Thyroid gland (tissue), 4 donors: ENCODE measurements around the gene MTG2. TPM values are rescaled to one million over a fixed set of nuclear protein-coding genes. Genes with fewer than 3 reads are reported as not detected.
A peak's percentile ranks its signal among the peaks of the same experiment; 100 is the strongest.

Source experiments
- DNase-seq, 2 donors: peaks; one replicate each; pipeline ENCODE4 v3.0.0-alpha.2; 2019
- H3K27ac ChIP-seq, 3 donors: fragments of 200-600 bp; sonication (generic); 1 replicate in 2 of 3; 2 replicates in 1 of 3; pipeline ENCODE4 v1.5.1; 2016 to 2019; ENCODE audit warnings: mild to moderate bottlenecking in 1 of 3, moderate library complexity in 1 of 3
- H3K27me3 ChIP-seq: fragments of 200-600 bp; sonication (generic); one replicate; pipeline ENCODE4 v1.5.1; 2019
- H3K36me3 ChIP-seq, 2 donors: fragments of 200-600 bp; sonication (generic); one replicate each; pipeline ENCODE4 v1.5.1; 2016 to 2019
- H3K4me1 ChIP-seq, 2 donors: fragments of 200-600 bp; sonication (generic); one replicate each; pipeline ENCODE4 v1.5.1; 2017 to 2019
- H3K4me3 ChIP-seq, 3 donors: fragments of 200-600 bp; sonication (generic); replicated peaks in 1 of 3; 1 replicate in 2 of 3; 2 replicates in 1 of 3; pipeline ENCODE4 v1.5.1; 2016; ENCODE audit warnings: mild to moderate bottlenecking in 1 of 3
- H3K9me3 ChIP-seq: fragments of 200-600 bp; sonication (generic); one replicate; pipeline ENCODE4 v1.5.1; 2017
- CTCF ChIP-seq, 6 experiments: fragments of 200-600 bp in 3 of 6; fragments of 450-650 bp in 3 of 6; sonication (generic) in 3 of 6; IDR thresholded peaks; one replicate each; pipeline ENCODE4 v1.5.1; 2016 to 2019; ENCODE audit warnings: antibody characterized with exemption in 6 of 6, mild to moderate bottlenecking in 2 of 6, inconsistent platforms in 1 of 6, moderate library complexity in 1 of 6
- POLR2A ChIP-seq, 2 donors: fragments of 450-650 bp; IDR thresholded peaks; one replicate each; pipeline ENCODE4 v1.6.1; 2017; ENCODE audit warnings: antibody characterized with exemption in 2 of 2, mild to moderate bottlenecking in 2 of 2, moderate library complexity in 1 of 2
- WGBS, 2 donors: methylation state at CpG; one replicate each; pipeline ENCODE4 v1.1.5; 2017; 5-methylcytosine and 5-hydroxymethylcytosine counted together
- intact Hi-C: fragments of 100-400 bp; cut with DNase I; formaldehyde crosslinking; loops from one replicate; pipeline ENCODE4 v1.15.1; 2023
- total RNA-seq, 4 donors: library from RNA; depleted of rRNA; stranded (reverse); fragments of >200 nt; gene quantifications; one replicate each; pipeline ENCODE4 v1.2.3, GENCODE V29; 2016

MTG2 gene
- 10 to 100 TPM; 21.6 to 38.2 (median 33.4) TPM for total RNA-seq

GRCh38 chr20:62182469-62183425 is at the start of gene MTG2:
Gene MTG2, plus strand, starts transcription at chr20:62183028. Its CDS starts 10,393 bp downstream, at chr20:62193421.
- DNase-seq, result peak; percentile 94 to 96
- Histone ChIP-seq H3K4me3 (peak within 1 kb of the TSS; percentile 54 to 99 (median 72)), H3K4me1 (peaks cover 7 to 21% of the 10 kb centered on the region in 2 donors), H3K36me3 (peaks cover 6 to 8% of the 10 kb centered on the region in 2 donors), H3K27ac (peak within 1 kb of the TSS; percentile 75 to 87 (median 87)), H3K9me3 (no peaks in the 10 kb centered on the region), H3K27me3 (no peaks in the 10 kb centered on the region)
- intact Hi-C loops, result no loop called here
- TF ChIP-seq POLR2A (IDR thresholded peaks at IDR 0.05) (peak; percentile 19 to 93), CTCF (IDR thresholded peaks at IDR 0.05) (no peak)
- 0% methylated on average over 28 to 52 of the region's 96 CpGs for WGBS, 2 donors

- Histone ChIP-seq H3K27me3 (no peaks in the 10 kb centered on the region), H3K36me3 (peaks cover 71 to 82% of the 10 kb centered on the region in 2 donors), H3K4me3 (no peak overlapping the region), H3K4me1 (peaks cover 0 to 8% of the 10 kb centered on the region in 2 donors), H3K9me3 (no peaks in the 10 kb centered on the region), H3K27ac (no peak overlapping the region)
- DNase-seq, result no peak
- intact Hi-C loops, result no loop called here
- TF ChIP-seq CTCF (IDR thresholded peaks at IDR 0.05) (no peak), POLR2A (IDR thresholded peaks at IDR 0.05) (no peak)
- WGBS, 2 donors, result 84 to 86% methylated on average over 21 to 29 of the region's 29 CpGs
Measured at GRCh38 chr20:62133051-62133845, 49.6 kb upstream of the MTG2 start.

- WGBS, 2 donors, result 91 to 95% methylated on average over 6 to 12 of the region's 12 CpGs
- intact Hi-C loops, result no loop called here
Measured at GRCh38 chr20:62133864-62134263, 49.0 kb upstream of the MTG2 start.

GRCh38 chr20:62134735-62135231 is 48.0 kb upstream of the MTG2 start:
- Histone ChIP-seq H3K27ac (peak overlapping the region in 1 of 3 donors; percentile 8), H3K36me3 (peaks cover 74 to 82% of the 10 kb centered on the region in 2 donors), H3K27me3 (no peaks in the 10 kb centered on the region), H3K9me3 (no peaks in the 10 kb centered on the region), H3K4me3 (no peak overlapping the region), H3K4me1 (peaks cover 0 to 8% of the 10 kb centered on the region in 2 donors)
- intact Hi-C loops, result loop anchor here (5.0 kb wide), 1 partner anchor 122 kb away; no protein-coding TSS in a partner anchor
- no peak for TF ChIP-seq POLR2A (IDR thresholded peaks at IDR 0.05)
- no peak for TF ChIP-seq CTCF (IDR thresholded peaks at IDR 0.05)
- peak; percentile 45 to 61 for DNase-seq
- WGBS, 2 donors, result 51 to 52% methylated on average over 10 to 11 of the region's 11 CpGs

More at GRCh38 chr20:62133864-62134263, 49.0 kb upstream of the MTG2 start:
- Histone ChIP-seq H3K27me3 (no peaks in the 10 kb centered on the region), H3K4me1 (peaks cover 0 to 8% of the 10 kb centered on the region in 2 donors), H3K27ac (no peak overlapping the region), H3K4me3 (no peak overlapping the region), H3K9me3 (no peaks in the 10 kb centered on the region), H3K36me3 (peaks cover 73 to 82% of the 10 kb centered on the region in 2 donors)
- no peak for DNase-seq
- TF ChIP-seq CTCF (IDR thresholded peaks at IDR 0.05) (no peak), POLR2A (IDR thresholded peaks at IDR 0.05) (no peak)
